D721Med (cell line): ENCODE measurements around the gene ACTMAP.
"Not testable (repeated sequence)": the region's sequence is repeated elsewhere in the genome, so short reads cannot be mapped to it uniquely, and the experiment has no call there.

Experiments
- DNase-seq: peaks from one replicate; pipeline ENCODE4 v3.0.0; 2011; ENCODE audit warnings: low spot score; ENCODE audit not compliant: insufficient read length
- FAIRE-seq: peaks from 2 replicates; lab custom pipeline; 2011; peaks lifted over from hg19 to GRCh38; lab: Jason Lieb, UNC
- CTCF ChIP-seq: IDR thresholded peaks from 2 replicates; pipeline ENCODE4 v1.5.1; 2012; ENCODE audit warnings: mild to moderate bottlenecking, control low read depth; ENCODE audit not compliant: insufficient read depth; ENCODE audit errors: missing control alignments

Gene ACTMAP

GRCh38 chr19:40774916-40775631 lies 24.8 kb upstream of the ACTMAP start, which contains the start of gene MIA:
Gene MIA (plus strand): TSS chr19:40775521. CDS start chr19:40775543, 22 bp downstream.
- DNase-seq (no peak), FAIRE-seq (no peak)
- no peak for TF ChIP-seq CTCF

GRCh38 chr19:40771101-40771862 lies 21.0 kb upstream of the ACTMAP start:
- not testable (repeated sequence) for DNase-seq, FAIRE-seq

GRCh38 chr19:40768869-40769268 lies 18.6 kb upstream of the ACTMAP start:
- no peak for TF ChIP-seq CTCF
- no peak for FAIRE-seq
- no peak for DNase-seq

GRCh38 chr19:40766385-40766784 lies 16.1 kb upstream of the ACTMAP start:
- not testable (repeated sequence) for FAIRE-seq

GRCh38 chr19:40763963-40764362 lies 13.7 kb upstream of the ACTMAP start:
- FAIRE-seq, result no peak
- TF ChIP-seq CTCF, result no peak
- DNase-seq, result no peak

More at GRCh38 chr19:40766385-40766784, 16.1 kb upstream of the ACTMAP start:
- DNase-seq, result not testable (repeated sequence)

- FAIRE-seq (no peak), DNase-seq (no peak)
- no peak for TF ChIP-seq CTCF
Observed at GRCh38 chr19:40763526-40763925, 13.2 kb upstream of the ACTMAP start.

GRCh38 chr19:40762754-40763470 lies 12.6 kb upstream of the ACTMAP start:
- FAIRE-seq (no peak), DNase-seq (no peak)
- no peak for TF ChIP-seq CTCF
